Stimulated activated CD8-positive, alpha-beta memory T cell treated with anti-CD3 and anti-CD28 coated beads, Interleukin-12 subunit alpha, Interleukin-12 subunit beta, amount 100 ng/mL, for 1 hour (primary cell): ENCODE data around the gene CDC37.
"Not testable (repeated sequence)": the region's sequence is repeated elsewhere in the genome, so short reads cannot be mapped to it uniquely, and the experiment has no call there.

Experiments
- DNase-seq: peaks from one replicate; pipeline ENCODE4 v3.0.0-alpha.2; 2020; ENCODE audit warnings: low read depth

The CDC37 gene

DNA sequence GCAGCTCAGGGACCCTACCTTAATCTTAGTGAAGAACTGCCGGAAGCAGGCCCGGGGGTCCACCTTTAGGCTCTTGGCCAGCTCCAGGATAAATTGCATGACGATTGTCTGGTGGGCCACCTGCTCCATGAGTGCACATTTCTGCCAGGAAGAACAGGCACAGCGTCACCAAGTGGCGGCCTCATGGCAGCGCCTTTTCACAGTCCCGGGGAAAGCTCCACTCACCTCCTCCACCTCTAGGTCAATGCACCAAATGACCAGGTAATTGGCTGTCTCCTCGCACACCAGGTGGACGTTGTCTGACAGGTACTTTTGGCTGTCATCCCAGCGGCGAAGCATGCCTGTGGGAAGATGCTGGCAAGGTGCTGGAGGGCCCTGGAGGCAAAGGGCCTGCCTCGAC is 8.3 kb downstream of the CDC37 start:
- no peak for DNase-seq

DNA sequence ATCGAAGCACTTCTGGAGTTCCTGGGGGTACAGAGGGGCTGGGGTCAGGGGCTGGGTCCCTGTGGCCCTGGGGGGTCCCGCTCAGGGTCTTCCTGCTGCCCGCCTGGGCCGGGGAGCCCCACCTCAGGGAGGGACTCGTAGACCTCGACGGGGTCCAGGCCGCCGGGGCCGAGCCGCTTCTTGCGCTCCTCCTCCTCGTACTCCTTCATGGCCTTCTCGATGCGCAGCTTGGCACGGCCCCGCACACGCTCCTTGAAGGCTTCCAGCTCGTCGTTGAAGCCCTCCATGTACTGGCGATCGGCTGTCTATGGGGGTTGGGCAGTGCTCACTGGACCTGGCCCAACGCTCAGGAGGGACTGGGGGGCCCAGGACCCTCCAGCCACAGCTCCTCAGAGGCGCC is 10.2 kb downstream of the CDC37 start:
- DNase-seq, result no peak

DNA sequence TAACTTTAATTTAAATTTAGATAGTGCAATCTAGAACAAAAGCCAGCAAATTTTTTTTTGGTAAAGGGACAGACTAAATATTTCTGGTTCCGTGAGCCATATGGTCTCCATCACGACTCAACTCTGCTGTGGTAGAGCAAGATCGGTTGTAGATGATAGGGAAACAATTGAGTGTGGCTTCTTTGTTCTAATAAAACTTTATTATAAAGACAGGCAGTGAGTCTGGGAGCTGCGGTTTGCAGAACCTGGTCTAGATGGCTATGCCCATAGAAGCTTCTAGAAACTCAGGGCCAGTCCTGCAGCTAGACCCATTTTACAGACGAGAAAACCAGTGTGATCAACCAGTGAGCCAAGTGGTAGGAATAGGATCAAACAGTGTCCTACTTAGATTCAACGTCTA is 11.2 kb downstream of the CDC37 start:
- no peak for DNase-seq

DNA sequence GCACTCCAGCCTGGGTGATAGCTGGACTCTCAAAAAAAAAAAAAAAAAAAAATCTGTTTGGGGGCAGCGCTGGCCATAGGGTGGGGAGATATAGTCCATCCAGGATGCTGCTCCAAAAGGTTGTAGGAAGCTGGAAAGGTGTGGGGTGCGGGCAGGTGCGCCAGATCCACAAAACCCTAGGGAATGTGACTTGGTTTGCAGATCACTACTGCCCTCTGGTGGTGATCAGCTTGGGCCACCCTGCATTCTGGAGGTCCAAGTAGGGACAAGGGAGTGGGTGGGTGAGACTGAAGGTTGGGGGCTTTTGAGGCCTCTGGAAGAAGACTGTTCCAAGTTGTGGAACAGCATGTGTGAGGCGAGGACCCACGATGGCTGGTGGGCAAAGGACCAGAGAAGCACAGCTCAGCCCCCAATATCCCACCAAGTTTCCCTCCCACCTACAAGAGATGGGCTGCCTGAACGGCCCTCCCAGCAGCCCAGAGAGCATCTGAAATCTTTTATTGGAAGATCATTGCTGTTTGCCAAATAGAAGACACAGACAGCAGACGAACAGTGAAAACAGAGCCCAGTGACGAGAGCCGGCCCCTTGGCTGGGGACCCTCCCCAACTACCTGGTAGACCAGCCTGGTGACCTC is 12.6 kb downstream of the CDC37 start:
- peak; percentile 57 for DNase-seq

DNA sequence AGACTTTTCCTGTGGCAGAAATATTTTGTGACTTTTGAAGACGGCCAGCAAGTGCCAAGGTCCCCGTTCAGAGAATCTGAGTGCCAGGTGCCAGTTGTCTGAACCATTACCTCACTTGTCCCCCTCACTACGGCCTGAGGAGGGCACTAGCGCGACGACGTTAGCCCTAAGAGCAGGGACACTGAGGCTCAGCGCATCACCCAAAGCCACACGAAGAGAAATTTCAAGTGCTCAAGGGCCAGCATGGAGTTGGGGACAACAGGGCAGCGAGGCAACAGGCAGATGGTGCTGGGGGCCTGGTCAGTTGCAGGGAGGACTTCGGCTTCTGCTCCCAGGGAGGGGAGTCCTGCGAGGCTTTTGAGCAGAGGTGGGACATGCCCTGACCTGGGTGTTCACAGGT is 13.5 kb downstream of the CDC37 start:
- no peak for DNase-seq

DNA sequence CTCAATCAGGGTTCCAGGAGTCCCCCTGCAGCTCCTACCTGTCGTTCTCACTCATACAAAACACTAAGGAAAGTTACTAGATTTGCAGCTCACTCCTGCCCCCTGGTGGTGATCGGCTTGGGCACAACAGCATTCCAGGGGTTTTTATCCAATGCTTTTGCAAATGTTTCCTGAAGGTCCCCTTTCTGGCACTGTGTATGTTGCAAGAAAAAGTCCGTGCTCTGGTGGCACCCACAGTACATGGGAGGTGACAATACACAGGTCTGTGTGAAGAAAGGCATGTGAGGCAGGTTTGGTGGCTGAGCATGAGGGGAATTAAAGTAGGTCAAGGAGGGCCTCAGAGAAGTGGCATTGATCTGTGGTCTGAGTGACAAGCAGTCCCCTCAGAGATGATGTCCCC is 14.4 kb downstream of the CDC37 start:
- DNase-seq, result peak; percentile 83

DNA sequence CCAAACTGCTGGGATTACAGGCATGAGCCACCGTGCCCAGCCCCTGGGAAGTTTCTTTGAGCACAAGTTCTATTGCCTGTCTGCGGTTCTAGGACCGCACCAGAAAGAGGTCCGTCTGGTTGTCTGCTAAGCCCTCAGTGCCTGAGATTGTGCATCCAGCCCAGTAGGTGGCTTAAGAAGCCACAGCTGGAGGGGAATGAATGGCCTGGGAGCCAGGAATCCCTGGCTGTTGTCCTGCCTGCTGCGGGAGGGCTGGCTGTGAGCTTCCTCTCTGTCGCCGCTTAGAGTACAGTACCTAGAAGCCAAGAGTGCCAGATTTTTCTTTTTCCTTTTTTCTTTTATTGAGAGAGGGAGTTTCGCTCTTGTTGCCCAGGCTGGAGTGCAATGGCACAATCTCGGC is 18.8 kb downstream of the CDC37 start:
- DNase-seq, result no peak

DNA sequence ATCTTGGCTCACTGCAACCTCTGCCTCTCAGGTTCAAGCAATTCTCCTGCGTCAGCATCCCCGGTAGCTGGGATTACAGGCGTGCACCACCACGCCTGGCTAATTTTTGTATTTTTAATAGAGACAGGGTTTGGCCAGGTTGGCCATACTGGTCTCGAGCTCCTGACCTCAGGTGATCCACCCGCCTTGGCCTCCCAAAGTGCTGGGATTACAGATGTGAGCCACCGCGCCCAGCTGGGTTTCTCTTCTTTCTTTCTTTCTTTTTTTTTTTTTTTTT is 20.2 kb downstream of the CDC37 start:
- DNase-seq, result not testable (repeated sequence)

DNA sequence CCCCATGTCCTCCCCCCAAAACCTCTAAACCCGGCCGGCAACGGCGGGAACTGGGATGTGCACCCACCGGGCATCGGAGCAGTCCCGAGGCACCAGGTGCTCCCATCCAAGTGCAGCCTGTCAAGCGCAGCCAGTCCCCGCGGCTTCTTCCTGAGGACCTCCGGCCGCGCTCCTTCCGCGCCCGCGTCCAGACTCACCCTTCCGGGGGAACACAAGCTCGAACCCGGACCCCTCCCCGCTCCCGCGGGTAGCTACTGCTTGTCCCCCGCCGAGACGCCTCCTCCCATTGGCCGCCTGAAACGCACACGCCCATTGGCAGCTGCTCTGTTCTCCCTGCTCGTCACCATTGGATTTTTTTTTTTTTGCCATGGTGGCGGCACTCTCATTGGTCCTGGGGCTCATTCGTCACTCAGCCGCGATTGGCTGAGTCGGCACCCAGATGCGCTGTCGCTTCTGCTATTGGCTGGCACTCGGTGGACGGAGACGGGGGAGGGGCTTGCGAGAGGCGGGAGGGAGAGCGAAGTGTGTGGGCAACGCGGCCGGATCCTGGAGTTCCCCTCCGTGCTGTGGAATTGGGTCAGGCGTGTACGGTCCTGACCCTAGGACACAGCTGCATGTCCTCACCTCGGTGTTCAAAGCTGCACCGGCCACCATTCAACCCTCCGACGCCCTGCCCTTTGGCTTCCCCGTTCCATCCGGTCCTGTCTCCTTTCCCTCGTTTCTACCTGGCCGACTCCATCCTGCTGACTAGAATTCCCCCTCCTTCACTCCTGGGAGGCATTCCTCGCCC is 22.8 kb downstream of the CDC37 start, which contains the start of gene TYK2:
Gene TYK2, minus strand, starts transcription at position 260 of the 790 bp plus-strand sequence. CDS start 2,166 bp downstream, outside the sequence.
- peak; percentile 93 for DNase-seq

DNA sequence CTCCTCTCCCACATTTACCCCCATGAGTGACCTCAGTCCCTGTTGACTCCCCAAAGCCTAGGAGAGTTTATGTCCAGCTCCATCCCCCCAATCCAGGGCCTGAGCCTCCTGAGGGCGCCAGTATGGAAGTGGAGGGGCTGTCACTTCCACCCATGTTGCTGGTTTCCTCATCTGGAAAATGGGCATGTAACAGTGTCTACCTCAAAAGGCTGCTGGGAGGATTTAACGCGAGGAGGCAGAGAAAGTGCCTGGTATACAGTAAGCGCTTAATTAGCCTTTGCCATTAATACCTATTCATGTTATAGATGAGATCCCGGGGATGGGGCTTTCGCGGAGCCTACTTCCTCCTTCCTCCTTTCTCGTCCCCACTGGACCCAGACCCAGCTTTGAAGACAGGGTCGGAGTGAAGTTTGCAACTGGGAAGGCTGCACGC is 23.4 kb downstream of the CDC37 start:
- no peak for DNase-seq

DNA sequence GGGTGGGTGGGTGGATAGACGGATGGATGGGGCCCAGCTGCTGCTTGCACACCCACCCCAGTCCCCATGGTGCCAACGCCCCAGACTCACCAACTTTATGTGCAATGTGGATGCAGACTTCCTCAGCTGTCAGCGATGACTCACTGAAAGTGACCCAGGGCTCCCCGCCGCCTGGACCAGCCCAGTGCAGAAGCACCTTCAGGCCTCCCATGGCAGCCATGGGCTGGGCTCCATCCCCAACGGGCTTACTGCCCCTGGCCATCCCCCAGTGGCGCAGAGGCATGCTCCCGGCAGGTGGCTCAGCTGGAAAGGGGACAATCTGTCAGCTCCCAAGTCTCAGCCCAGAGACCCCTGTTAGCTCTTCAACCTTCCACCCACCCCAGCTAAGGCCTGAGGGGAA is 25.2 kb downstream of the CDC37 start:
- DNase-seq, result no peak

DNA sequence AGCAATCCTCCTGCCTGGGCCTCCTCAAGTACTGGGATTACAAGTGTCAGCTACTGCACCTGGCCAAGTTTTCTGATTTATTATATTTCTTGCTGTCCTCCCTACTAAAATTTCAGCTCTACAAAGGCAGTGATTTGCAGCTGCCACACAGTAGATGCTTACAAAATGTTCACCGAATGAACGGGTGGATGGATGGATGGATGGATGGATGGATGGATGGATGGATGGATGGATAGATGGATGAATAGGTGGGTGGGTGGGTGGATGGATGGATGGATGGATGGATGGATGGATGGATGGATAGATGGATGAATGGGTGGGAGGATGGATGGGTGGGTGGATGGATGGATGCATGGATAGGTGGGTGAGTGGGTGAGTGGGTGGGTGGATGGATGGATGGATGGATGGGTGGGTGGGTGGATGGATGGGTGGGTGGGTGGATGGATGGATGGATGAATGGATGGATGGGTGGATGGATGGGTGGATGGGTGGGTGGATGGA is 26.2 kb downstream of the CDC37 start:
- DNase-seq, result not testable (repeated sequence)

DNA sequence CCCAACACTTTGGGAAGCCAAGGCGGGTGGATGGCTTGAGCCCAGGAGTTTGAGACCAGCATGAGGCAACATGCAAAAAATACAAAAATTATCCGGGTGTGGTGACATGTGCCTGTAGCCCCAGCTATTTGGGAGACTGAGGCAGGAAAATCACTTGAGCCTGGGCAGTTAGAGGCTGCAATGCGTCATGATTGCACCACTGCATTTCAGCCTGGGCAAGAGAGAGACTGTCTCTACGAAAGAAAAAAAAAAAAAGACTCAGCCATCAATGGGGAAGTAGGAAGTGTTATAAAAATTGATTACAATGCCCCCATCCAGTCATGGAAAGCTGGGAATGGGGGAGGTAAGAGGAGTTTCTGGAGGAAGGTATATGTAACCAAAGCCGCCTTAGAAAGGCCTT is 28.4 kb downstream of the CDC37 start:
- DNase-seq, result no peak

DNA sequence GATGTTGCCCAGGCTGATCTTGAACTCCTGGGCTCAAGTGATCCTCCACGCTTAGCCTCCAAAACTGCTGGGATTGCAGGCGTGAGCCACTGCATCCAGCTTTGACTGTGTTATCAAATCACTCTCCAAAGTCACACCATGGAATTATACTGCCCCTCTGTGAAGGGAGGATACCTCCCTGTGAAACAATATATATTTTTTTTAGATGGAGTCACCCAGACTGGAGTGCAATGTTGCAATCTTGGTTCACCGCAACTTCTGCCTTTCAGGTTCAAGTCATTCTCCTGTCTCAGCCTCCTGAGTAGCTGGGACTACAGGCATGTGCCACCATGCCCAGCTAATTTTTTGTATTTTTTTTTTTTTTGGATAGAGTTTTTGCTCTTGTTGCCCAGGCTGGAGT is 30.7 kb downstream of the CDC37 start:
- no peak for DNase-seq

DNA sequence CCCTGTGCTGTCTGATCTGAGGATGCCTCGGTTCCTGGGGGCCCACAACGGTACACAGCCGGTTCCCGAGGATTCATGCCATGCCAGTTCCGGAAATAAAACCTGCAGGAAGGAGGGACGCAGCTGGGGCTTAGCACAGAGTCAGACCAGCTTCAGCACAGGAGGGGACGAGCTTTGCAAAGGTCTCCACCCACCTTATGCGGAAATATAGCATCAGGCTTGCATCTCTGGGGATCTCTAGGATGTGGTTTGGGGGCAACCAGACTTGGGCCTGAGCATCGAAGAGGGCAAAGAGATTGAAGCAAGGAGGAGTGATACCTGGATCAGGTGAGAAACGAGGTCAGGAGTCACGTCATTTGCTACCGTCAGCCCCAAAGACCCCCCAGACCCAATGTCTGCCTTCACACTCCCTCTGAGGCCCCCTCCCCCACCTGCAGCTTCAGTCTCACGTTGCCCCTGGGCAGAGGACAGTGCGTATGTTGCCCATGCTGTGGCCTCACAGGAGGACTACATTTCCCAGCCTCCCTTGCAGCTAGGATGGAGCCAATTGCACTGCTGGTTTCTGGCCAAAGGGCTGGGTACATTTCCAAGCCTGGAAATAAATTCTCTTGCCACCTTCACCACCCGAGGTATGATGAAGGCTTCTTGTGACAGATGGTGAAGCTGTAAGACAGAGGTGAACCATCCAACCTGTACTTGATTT is 35.1 kb downstream of the CDC37 start:
- no peak for DNase-seq

DNA sequence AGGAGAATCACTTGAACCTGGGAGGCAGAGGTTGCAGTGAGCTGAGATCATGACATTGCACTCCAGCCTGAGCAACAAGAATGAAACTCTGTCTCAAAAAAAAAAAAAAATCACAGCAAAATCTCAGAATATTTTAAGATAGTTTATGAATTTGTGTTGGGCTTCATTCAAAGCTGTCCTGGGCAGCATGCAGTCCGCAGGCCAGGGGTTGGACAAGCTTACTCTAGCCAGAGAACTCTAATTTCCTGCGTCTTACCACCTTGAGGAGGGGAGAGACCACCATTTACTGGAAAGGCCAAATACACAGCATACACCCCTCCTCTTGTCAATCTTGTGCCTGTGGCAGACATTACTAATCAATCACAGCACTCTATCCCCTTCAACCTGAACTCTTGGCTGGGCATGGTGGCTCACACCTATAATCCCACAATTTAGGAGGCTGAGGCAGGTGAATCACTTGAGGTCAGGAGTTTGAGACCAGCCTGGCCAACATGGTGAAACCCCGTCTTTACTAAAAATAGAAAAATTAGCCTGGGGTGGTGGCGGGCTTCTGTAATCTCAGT is 36.3 kb downstream of the CDC37 start:
- not testable (repeated sequence) for DNase-seq

DNA sequence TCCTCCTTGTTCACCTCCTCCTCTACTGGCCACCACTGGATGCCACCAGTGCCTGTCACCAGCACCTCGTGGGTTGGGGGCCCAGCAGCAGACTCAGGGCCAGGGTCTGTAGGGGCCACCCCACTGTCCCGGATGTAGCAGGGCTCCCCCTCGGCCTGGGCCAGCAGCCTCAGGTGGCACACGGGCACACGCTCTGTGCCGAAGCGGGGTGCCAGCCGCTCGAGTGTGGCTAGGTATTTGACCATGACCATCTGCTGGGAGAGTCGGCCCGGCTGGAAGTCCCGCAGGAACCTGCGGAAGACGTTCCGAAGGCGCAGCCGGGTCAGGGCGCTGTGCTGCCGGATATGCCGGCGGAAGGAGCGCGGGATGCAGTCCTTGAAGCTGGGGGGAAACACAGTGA is 37.8 kb downstream of the CDC37 start:
- no peak for DNase-seq

DNA sequence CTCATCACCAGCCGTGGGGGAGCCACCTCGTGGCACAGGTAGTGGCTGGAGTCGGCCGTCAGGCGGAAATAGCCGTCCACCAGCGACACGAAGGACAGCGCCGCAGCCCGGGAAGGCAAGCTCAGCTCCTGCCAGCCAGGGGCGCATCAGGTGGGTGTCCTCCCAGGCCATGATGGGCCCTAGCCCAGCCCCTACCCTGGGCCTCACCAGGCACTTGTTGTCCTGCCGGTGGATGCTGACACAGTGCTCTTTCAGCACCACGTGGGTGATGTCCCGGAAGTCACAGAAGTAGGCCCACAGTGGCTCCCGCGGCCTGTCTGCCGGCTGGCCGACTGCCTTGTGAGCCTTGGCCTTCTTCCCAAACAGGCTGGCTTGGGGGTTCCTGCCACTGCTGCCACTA is 38.7 kb downstream of the CDC37 start:
- no peak for DNase-seq

DNA sequence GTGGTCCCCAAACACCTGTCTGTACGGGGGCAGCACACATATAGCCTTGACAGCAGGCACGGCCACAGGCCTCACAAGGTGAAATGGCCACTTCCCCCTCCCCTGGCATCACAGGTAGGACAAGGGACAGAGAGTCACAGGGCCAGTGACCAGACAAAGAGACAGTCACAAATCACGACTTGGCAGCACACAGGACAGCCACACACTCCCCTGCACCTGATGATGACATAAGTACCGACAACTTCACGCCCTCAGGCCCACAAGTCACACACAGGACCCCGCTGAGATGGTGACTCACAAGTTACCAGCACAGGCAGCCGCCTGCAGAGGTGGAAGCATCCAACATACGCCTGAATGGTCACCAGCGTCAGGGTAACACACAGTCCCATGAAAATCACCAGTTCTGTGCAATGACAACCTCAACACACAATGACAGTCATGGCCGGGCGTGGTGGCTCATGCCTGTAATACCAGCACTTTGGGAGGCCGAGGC is 39.5 kb downstream of the CDC37 start:
- DNase-seq, result no peak

DNA sequence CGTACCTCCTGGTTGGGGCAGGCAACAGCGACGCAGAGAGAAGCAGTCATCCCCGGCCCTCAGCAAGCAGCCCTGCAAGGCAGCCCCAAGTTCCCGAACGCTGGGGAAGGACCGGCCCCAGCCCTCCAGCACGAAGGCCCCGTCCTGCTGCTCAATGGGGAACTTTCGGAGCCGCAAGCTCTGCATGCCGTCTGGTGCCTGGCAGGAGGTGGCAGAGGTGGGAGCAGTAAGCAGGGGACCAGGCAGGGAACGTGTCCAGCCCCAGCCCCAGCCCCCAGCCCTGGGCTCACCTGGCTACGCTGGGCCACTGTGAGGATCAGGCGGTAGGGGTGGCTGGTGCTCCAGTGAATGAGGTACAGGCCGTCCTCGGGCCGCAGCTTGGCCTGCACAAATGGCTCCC is 41.1 kb downstream of the CDC37 start:
- no peak for DNase-seq

DNA sequence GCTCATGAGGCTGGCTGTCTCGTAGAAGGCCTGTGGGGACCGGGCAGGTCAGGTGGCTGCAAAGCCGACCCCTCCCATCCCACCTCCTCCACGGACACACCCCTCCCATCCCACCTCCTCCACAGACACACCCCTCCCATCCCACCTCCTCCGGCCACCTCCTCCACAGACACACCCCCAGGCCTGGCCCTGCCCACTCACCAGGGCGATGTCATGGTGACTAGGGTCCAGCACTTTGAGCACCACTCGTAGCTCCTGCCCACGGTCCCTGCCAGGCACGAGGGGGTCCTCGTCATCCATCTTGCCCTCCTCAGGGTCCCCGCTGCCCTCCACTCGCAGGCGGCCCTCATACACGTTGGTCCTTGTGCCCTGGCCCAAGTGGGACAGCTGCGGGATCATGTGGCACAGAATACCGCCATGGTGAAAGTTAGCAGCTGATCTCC is 41.8 kb downstream of the CDC37 start:
- DNase-seq, result no peak

DNA sequence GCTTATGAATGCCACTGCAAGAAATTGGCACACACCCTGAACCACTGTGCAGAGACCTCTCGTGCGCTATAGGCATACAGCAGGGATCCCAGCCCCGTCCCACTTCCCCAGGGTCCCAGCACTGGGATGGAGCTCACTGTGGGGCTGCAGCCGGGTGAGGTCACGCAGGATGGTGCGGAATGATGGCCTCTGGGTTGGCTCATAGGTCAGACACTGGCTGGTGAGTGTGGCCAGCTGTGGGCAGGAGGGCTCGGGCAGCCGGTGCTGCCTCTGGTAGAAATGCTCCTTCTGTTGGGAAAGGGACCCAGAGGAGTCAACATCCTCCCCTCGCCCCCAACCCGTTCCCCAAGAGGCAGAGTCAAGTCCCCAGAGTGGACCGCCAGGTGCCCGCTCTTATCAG is 46.9 kb downstream of the CDC37 start:
- DNase-seq, result no peak
